HL-60 (cell line): ENCODE data around the gene DVL1.

Experiments
- DNase-seq, 2 experiments: peaks; one replicate each; pipeline ENCODE4 v3.0.0-alpha.2; 2010 to 2020; ENCODE audit warnings: low read depth in 1 of 2, low spot score in 1 of 2
- H3K27ac ChIP-seq: fragments of 250-450 bp; sonication (Bioruptor Pico); replicated peaks from 2 replicates; pipeline ENCODE4 v1.5.1; 2020; ENCODE audit warnings: mild to moderate bottlenecking, moderate library complexity
- H3K27me3 ChIP-seq: fragments of 250-450 bp; sonication (Bioruptor Pico); 2 replicates; pipeline ENCODE4 v1.5.1; 2021; ENCODE audit warnings: mild to moderate bottlenecking, moderate library complexity; ENCODE audit not compliant: insufficient read depth, poor library complexity, severe bottlenecking
- H3K4me3 ChIP-seq: replicated peaks from 2 replicates; pipeline ENCODE4 v1.5.1; 2011; ENCODE audit warnings: mild to moderate bottlenecking, control low read depth, low read length; ENCODE audit not compliant: insufficient read depth
- CTCF ChIP-seq: IDR thresholded peaks from one replicate; pipeline ENCODE4 v1.5.1; 2011; ENCODE audit warnings: low read length, control low read depth, inconsistent platforms; ENCODE audit not compliant: insufficient read depth
- GABPA ChIP-seq: IDR thresholded peaks from 2 replicates; pipeline ENCODE4 v1.6.1; 2012; ENCODE audit warnings: low read depth
- POLR2AphosphoS5 ChIP-seq: IDR thresholded peaks from 2 replicates; pipeline ENCODE4 v1.6.1; 2012; ENCODE audit warnings: low read depth
- SPI1 ChIP-seq: IDR thresholded peaks from 2 replicates; pipeline ENCODE4 v1.6.1; 2012; ENCODE audit warnings: low read depth, mild to moderate bottlenecking, borderline replicate concordance
- TF ChIP-seq, protein P1 (sequence below): IDR thresholded peaks from 2 replicates; pipeline ENCODE4 v1.6.1; 2012; ENCODE audit warnings: low read depth; ENCODE audit not compliant: insufficient replicate concordance

Gene DVL1

GRCh38 chr1:1293263-1294249, 55.7 kb downstream of the DVL1 start:
- Histone ChIP-seq H3K27me3 (no peaks in the 10 kb centered on the region), H3K4me3 (no peak overlapping the region), H3K27ac (no peak overlapping the region)
- no peak for DNase-seq
- TF ChIP-seq SPI1: no peak
- no peak for TF ChIP-seq GABPA
- TF ChIP-seq POLR2AphosphoS5: no peak
- TF ChIP-seq CTCF: no peak
- TF ChIP-seq, protein P1, sequence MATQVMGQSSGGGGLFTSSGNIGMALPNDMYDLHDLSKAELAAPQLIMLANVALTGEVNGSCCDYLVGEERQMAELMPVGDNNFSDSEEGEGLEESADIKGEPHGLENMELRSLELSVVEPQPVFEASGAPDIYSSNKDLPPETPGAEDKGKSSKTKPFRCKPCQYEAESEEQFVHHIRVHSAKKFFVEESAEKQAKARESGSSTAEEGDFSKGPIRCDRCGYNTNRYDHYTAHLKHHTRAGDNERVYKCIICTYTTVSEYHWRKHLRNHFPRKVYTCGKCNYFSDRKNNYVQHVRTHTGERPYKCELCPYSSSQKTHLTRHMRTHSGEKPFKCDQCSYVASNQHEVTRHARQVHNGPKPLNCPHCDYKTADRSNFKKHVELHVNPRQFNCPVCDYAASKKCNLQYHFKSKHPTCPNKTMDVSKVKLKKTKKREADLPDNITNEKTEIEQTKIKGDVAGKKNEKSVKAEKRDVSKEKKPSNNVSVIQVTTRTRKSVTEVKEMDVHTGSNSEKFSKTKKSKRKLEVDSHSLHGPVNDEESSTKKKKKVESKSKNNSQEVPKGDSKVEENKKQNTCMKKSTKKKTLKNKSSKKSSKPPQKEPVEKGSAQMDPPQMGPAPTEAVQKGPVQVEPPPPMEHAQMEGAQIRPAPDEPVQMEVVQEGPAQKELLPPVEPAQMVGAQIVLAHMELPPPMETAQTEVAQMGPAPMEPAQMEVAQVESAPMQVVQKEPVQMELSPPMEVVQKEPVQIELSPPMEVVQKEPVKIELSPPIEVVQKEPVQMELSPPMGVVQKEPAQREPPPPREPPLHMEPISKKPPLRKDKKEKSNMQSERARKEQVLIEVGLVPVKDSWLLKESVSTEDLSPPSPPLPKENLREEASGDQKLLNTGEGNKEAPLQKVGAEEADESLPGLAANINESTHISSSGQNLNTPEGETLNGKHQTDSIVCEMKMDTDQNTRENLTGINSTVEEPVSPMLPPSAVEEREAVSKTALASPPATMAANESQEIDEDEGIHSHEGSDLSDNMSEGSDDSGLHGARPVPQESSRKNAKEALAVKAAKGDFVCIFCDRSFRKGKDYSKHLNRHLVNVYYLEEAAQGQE: no peak

- TF ChIP-seq GABPA (no peak), CTCF (no peak)
- TF ChIP-seq, protein P1: no peak
- no peak overlapping the region for H3K4me3 ChIP-seq
- H3K27ac ChIP-seq: no peak overlapping the region
- H3K27me3 ChIP-seq: no peaks in the 10 kb centered on the region
- DNase-seq: no peak
Measured at GRCh38 chr1:1292851-1293250, 56.4 kb downstream of the DVL1 start.

GRCh38 chr1:1292442-1292779, 56.8 kb downstream of the DVL1 start:
- no peaks in the 10 kb centered on the region for H3K27me3 ChIP-seq
- DNase-seq: no peak
- no peak for TF ChIP-seq SPI1
- no peak for TF ChIP-seq CTCF
- no peak for TF ChIP-seq POLR2AphosphoS5
- TF ChIP-seq, protein P1: no peak
- no peak overlapping the region for H3K27ac ChIP-seq
- no peak overlapping the region for H3K4me3 ChIP-seq
